ENCODE data around the gene PET117. TPM values are rescaled to one million over a fixed set of nuclear protein-coding genes. Genes with fewer than 3 reads are reported as not detected.

Gene PET117
- total RNA-seq, 1 experiment from 2014 or later: 30.9 TPM

GRCh38 chr20:18180815-18181214 lies 43.2 kb downstream of the PET117 start:
- H3K9me3 Mint-ChIP-seq (ENCODE audit: unreplicated experiment): peaks cover 8% of the 10 kb centered on the region
- ChIA-PET CTCF (interaction anchor here (0.6 kb wide), 1 partner anchor 63 kb away, joined by 3 read pairs; no protein-coding TSS in a partner anchor), POLR2A (interaction anchor here (0.5 kb wide), 1 partner anchor 11 kb away, joined by 6 read pairs; no protein-coding TSS in a partner anchor)
- H3K27me3 Mint-ChIP-seq (ENCODE audit: insufficient read depth, unreplicated experiment): no peaks in the 10 kb centered on the region
- H3K36me3 Mint-ChIP-seq (ENCODE audit: insufficient read depth, unreplicated experiment): peaks cover 98% of the 10 kb centered on the region
- Histone ChIP-seq H3K9me3 (peaks cover 11% of the 10 kb centered on the region; the same call in 1 of the 2 replicates), H3K4me1 (no peaks in the 10 kb centered on the region), H3K36me3 (ENCODE audit: control insufficient read depth, insufficient read depth, low read length) (peaks cover 11% of the 10 kb centered on the region), H3K27me3 (replicated peaks; ENCODE audit: control insufficient read depth, insufficient read depth, low read length) (no peaks in the 10 kb centered on the region), H3K4me3 (ENCODE audit: low read depth, low read length) (no peak overlapping the region)
- DNase-seq: no peak
- BruUV-seq (replicated peaks): no TSS peak
- no peak for TF ChIP-seq CTCF (IDR thresholded peaks at IDR 0.05; ENCODE audit: insufficient read depth in 1 of 2, low read depth in 1 of 2, low read length in 1 of 2, severe bottlenecking in 1 of 2, unreplicated experiment in 1 of 2)
- no peak overlapping the region for H3K27ac Mint-ChIP-seq (ENCODE audit: unreplicated experiment)
- H3K4me3 Mint-ChIP-seq (ENCODE audit: unreplicated experiment): no peak overlapping the region
- no peaks in the 10 kb centered on the region for H3K4me1 Mint-ChIP-seq (ENCODE audit: low read depth, unreplicated experiment)
- intact Hi-C loops (cut with micrococcal nuclease; ENCODE audit: unreplicated experiment): no loop called here

- Histone ChIP-seq H3K9me3 (no peaks in the 10 kb centered on the region), H3K4me1 (peaks cover 14% of the 10 kb centered on the region), H3K27me3 (replicated peaks; ENCODE audit: control insufficient read depth, insufficient read depth, low read length) (no peaks in the 10 kb centered on the region), H3K4me3 (ENCODE audit: low read depth, low read length) (no peak overlapping the region), H3K36me3 (ENCODE audit: control insufficient read depth, insufficient read depth, low read length) (peaks cover 8% of the 10 kb centered on the region)
- intact Hi-C loops (cut with micrococcal nuclease; ENCODE audit: unreplicated experiment): no loop called here
- Mint-ChIP-seq H3K9me3 (ENCODE audit: unreplicated experiment) (no peaks in the 10 kb centered on the region), H3K4me3 (ENCODE audit: unreplicated experiment) (no peak overlapping the region), H3K27me3 (ENCODE audit: insufficient read depth, unreplicated experiment) (no peaks in the 10 kb centered on the region), H3K27ac (ENCODE audit: unreplicated experiment) (no peak overlapping the region), H3K36me3 (ENCODE audit: insufficient read depth, unreplicated experiment) (peaks cover 98% of the 10 kb centered on the region), H3K4me1 (ENCODE audit: low read depth, unreplicated experiment) (peaks cover 10% of the 10 kb centered on the region)
- no TSS peak for BruUV-seq (replicated peaks)
- no peak for DNase-seq
- no peak for TF ChIP-seq CTCF (IDR thresholded peaks at IDR 0.05; ENCODE audit: insufficient read depth in 1 of 2, low read depth in 1 of 2, low read length in 1 of 2, severe bottlenecking in 1 of 2, unreplicated experiment in 1 of 2)
- POLR2A ChIA-PET: no interaction called here
- CTCF ChIA-PET: no interaction called here
Observed at GRCh38 chr20:18187020-18187419, 49.4 kb downstream of the PET117 start.

- Mint-ChIP-seq H3K27me3 (ENCODE audit: insufficient read depth, unreplicated experiment) (no peaks in the 10 kb centered on the region), H3K9me3 (ENCODE audit: unreplicated experiment) (no peaks in the 10 kb centered on the region), H3K4me1 (ENCODE audit: low read depth, unreplicated experiment) (peaks cover 10% of the 10 kb centered on the region), H3K4me3 (ENCODE audit: unreplicated experiment) (no peak overlapping the region), H3K27ac (ENCODE audit: unreplicated experiment) (no peak overlapping the region), H3K36me3 (ENCODE audit: insufficient read depth, unreplicated experiment) (peaks cover 94% of the 10 kb centered on the region)
- Histone ChIP-seq H3K27me3 (replicated peaks; ENCODE audit: control insufficient read depth, insufficient read depth, low read length) (no peaks in the 10 kb centered on the region), H3K4me3 (ENCODE audit: low read depth, low read length) (no peak overlapping the region), H3K4me1 (peaks cover 14% of the 10 kb centered on the region), H3K9me3 (no peaks in the 10 kb centered on the region), H3K36me3 (ENCODE audit: control insufficient read depth, insufficient read depth, low read length) (peaks cover 10% of the 10 kb centered on the region)
- intact Hi-C loops (cut with micrococcal nuclease; ENCODE audit: unreplicated experiment): no loop called here
- BruUV-seq (replicated peaks): no TSS peak
- DNase-seq: no peak
- TF ChIP-seq CTCF (IDR thresholded peaks at IDR 0.05; ENCODE audit: insufficient read depth in 1 of 2, low read depth in 1 of 2, low read length in 1 of 2, severe bottlenecking in 1 of 2, unreplicated experiment in 1 of 2): no peak
- CTCF ChIA-PET: interaction anchor here (0.6 kb wide), 1 partner anchor 682 kb away, joined by 5 read pairs; no protein-coding TSS in a partner anchor
- POLR2A ChIA-PET: no interaction called here
Observed at GRCh38 chr20:18188434-18188833, 50.8 kb downstream of the PET117 start.
